Hepatocyte (in vitro differentiated cells): ENCODE measurements around the gene IFT27. TPM values are rescaled to one million over a fixed set of nuclear protein-coding genes. Genes with fewer than 3 reads are reported as not detected.

Experiments
- DNase-seq: peaks from one replicate; pipeline ENCODE4 v3.0.0-alpha.2; 2016; ENCODE audit warnings: low spot score
- H2AFZ ChIP-seq: fragments of 200-600 bp; sonication (generic); 2 replicates; pipeline ENCODE4 v1.6.0; 2016; ENCODE audit warnings: antibody characterized with exemption, mild to moderate bottlenecking
- H3K27ac ChIP-seq: fragments of 200-600 bp; sonication (generic); 2 replicates; pipeline ENCODE4 v1.5.1; 2016; ENCODE audit warnings: mild to moderate bottlenecking
- H3K27me3 ChIP-seq: fragments of 200-600 bp; sonication (generic); 2 replicates; pipeline ENCODE4 v1.6.1; 2016
- H3K36me3 ChIP-seq: fragments of 200-600 bp; sonication (generic); replicated peaks from 2 replicates; pipeline ENCODE4 v1.5.1; 2016; ENCODE audit warnings: low read depth; ENCODE audit not compliant: insufficient read depth
- H3K4me1 ChIP-seq: fragments of 200-600 bp; sonication (generic); 2 replicates; pipeline ENCODE4 v1.5.1; 2016; ENCODE audit warnings: mild to moderate bottlenecking, moderate library complexity; ENCODE audit not compliant: insufficient read depth
- H3K4me2 ChIP-seq: fragments of 200-600 bp; sonication (generic); 2 replicates; pipeline ENCODE4 v1.6.0; 2016
- H3K4me3 ChIP-seq: fragments of 200-600 bp; sonication (generic); 2 replicates; pipeline ENCODE4 v1.5.1; 2016; ENCODE audit warnings: mild to moderate bottlenecking
- H3K79me2 ChIP-seq: fragments of 200-600 bp; sonication (generic); 2 replicates; pipeline ENCODE4 v1.6.0; 2017; ENCODE audit warnings: mild to moderate bottlenecking
- H3K9me2 ChIP-seq: fragments of 200-600 bp; sonication (generic); replicated peaks from 2 replicates; pipeline ENCODE4 v1.6.0; 2017; ENCODE audit warnings: mild to moderate bottlenecking; ENCODE audit not compliant: insufficient read depth
- H3K9me3 ChIP-seq: fragments of 200-600 bp; sonication (generic); 2 replicates; pipeline ENCODE4 v1.5.1; 2016; ENCODE audit warnings: low read depth, mild to moderate bottlenecking
- H4K20me1 ChIP-seq: fragments of 200-600 bp; sonication (generic); 2 replicates; pipeline ENCODE4 v1.6.0; 2016; ENCODE audit warnings: mild to moderate bottlenecking; ENCODE audit not compliant: insufficient read depth, poor library complexity, severe bottlenecking
- EZH2 ChIP-seq: fragments of 200-600 bp; sonication (generic); IDR thresholded peaks from 2 replicates; pipeline ENCODE4 v1.6.1; 2016; ENCODE audit warnings: antibody characterized with exemption, mild to moderate bottlenecking, borderline replicate concordance
- EZH2phosphoT487 ChIP-seq: fragments of 200-600 bp; sonication (generic); IDR thresholded peaks from one replicate; pipeline ENCODE4 v1.6.1; 2018; ENCODE audit warnings: antibody characterized with exemption, mild to moderate bottlenecking, low read depth, moderate library complexity; ENCODE audit not compliant: unreplicated experiment, severe bottlenecking
- WGBS: methylation state at CpG from one replicate; pipeline ENCODE4 v1.1.6; 2016; ENCODE audit warnings: low lambda C conversion rate; ENCODE audit errors: missing lambda C conversion rate; 5-methylcytosine and 5-hydroxymethylcytosine counted together
- polyA plus RNA-seq: library from polyadenylated mRNA; unstranded; fragments of >200 nt; fragmentation: Nextera tagmentation; extraction: Ambion mirVana; gene quantifications from 2 replicates; pipeline ENCODE4 v1.2.1, GENCODE V29; 2016
- total RNA-seq: library from RNA; depleted of rRNA; stranded (reverse); fragments of >200 nt; gene quantifications from 2 replicates; pipeline ENCODE4 v1.2.3, GENCODE V29; 2014
- TF ChIP-seq, protein P1 (sequence below): fragments of 200-600 bp; sonication (generic); IDR thresholded peaks from 2 replicates; pipeline ENCODE4 v1.5.1; 2016; ENCODE audit warnings: antibody characterized with exemption, mild to moderate bottlenecking; ENCODE audit not compliant: poor library complexity

The IFT27 gene
- total and polyA plus RNA-seq, 2 experiments from 2014 or later: 15.3 to 25.3 TPM

DNA sequence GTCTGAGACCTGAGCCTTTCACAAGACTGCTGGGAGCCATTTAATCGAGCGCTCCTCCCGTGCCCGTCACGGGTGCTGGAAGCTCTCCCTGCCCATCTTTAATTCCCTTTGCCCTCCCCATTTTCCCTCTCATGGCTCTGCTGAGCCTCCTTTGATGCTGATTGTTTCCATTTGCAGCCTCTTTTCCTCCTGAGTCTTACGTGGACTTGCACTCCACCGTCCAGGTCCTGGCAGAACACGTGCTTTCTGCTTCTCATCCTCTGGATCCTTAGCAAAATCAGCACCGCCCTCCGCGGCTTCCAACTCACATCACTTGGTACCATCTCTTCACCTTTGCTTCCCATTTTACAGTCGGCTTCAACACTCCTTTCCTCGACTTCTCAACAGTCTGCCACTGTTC lies 7.3 kb downstream of the IFT27 start:
- H3K27ac ChIP-seq: no peak overlapping the region
- no peaks in the 10 kb centered on the region for H3K27me3 ChIP-seq
- WGBS: 94% methylated on average over 13 of the region's 13 CpGs
- no peak overlapping the region for H3K4me3 ChIP-seq
- H3K9me3 ChIP-seq: no peaks in the 10 kb centered on the region
- H4K20me1 ChIP-seq: no peaks in the 10 kb centered on the region
- no peaks in the 10 kb centered on the region for H3K79me2 ChIP-seq
- no peak overlapping the region for H2AFZ ChIP-seq
- TF ChIP-seq, protein P1, sequence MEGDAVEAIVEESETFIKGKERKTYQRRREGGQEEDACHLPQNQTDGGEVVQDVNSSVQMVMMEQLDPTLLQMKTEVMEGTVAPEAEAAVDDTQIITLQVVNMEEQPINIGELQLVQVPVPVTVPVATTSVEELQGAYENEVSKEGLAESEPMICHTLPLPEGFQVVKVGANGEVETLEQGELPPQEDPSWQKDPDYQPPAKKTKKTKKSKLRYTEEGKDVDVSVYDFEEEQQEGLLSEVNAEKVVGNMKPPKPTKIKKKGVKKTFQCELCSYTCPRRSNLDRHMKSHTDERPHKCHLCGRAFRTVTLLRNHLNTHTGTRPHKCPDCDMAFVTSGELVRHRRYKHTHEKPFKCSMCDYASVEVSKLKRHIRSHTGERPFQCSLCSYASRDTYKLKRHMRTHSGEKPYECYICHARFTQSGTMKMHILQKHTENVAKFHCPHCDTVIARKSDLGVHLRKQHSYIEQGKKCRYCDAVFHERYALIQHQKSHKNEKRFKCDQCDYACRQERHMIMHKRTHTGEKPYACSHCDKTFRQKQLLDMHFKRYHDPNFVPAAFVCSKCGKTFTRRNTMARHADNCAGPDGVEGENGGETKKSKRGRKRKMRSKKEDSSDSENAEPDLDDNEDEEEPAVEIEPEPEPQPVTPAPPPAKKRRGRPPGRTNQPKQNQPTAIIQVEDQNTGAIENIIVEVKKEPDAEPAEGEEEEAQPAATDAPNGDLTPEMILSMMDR: no peak
- TF ChIP-seq EZH2phosphoT487 (no peak), EZH2 (no peak)
- no peak overlapping the region for H3K4me2 ChIP-seq
- no peaks in the 10 kb centered on the region for H3K9me2 ChIP-seq
- no peaks in the 10 kb centered on the region for H3K36me3 ChIP-seq
- H3K4me1 ChIP-seq: no peaks in the 10 kb centered on the region
- no peak for DNase-seq

DNA sequence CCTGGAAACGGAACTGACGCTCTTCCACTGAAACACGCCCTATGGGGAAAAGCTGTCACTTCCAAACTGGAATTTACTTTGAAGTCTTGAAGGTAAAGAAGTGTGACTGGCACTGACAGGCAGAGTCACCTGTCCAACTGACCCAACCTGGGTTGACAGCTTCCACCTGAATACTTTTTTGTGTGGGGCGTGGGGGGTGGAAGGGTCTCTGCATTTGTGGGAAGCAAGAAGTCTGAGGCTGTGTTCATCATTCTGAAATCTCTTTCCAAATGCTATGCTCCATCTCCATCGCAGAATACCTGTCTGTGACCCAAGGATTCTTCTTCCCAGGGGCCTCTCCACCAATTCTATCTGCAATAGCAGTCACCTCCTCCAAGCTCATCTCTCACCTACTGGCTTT lies 7.8 kb downstream of the IFT27 start:
- no peak overlapping the region for H3K27ac ChIP-seq
- 89% methylated on average over 5 of the region's 5 CpGs for WGBS
- H3K9me3 ChIP-seq: no peaks in the 10 kb centered on the region
- H3K4me1 ChIP-seq: no peaks in the 10 kb centered on the region
- no peak overlapping the region for H3K4me3 ChIP-seq
- no peak overlapping the region for H2AFZ ChIP-seq
- no peaks in the 10 kb centered on the region for H3K79me2 ChIP-seq
- no peaks in the 10 kb centered on the region for H3K9me2 ChIP-seq
- TF ChIP-seq, protein P1: no peak
- no peak for TF ChIP-seq EZH2
- TF ChIP-seq EZH2phosphoT487: no peak
- H3K27me3 ChIP-seq: no peaks in the 10 kb centered on the region
- no peaks in the 10 kb centered on the region for H4K20me1 ChIP-seq
- H3K4me2 ChIP-seq: no peak overlapping the region
- no peaks in the 10 kb centered on the region for H3K36me3 ChIP-seq
- DNase-seq: no peak

DNA sequence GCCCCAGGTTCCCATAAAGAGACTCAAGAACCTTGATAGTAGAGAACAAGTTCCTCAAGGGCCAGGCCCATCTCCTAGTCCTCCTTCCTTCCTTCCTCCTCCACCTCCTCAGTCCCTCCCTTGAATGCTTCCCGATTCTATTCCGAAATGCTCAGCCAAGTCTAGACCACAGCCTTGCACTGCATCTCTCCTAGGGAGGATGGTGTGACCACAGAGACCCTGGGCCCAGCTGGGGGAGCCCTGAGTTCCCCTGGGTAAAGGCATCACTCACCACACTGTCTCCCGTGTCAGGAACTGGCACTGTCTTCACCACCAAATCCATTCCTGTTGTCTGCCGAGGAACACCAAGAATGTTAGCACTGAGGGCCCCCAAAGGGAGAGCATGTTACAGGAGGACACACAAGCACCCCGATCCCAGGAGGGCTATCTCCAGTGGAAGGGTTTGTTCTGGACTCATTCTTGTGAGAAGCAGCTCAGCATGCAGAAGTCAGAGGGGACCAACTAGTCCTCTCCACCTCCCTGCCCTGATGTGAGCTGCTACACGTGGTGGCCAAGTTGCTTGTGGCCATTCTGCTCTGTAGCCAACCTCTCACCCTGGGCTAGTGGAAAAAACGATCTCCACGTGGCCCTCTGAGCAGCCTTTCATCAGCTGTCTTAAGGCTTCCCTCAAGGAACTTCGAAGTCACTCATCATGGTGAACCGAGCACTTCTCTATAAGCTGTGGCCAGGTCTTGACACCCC lies 8.7 kb downstream of the IFT27 start:
- Histone ChIP-seq H3K27me3 (no peaks in the 10 kb centered on the region), H3K36me3 (no peaks in the 10 kb centered on the region)

More for the DNA sequence above, 8.7 kb downstream of the IFT27 start:
- no peaks in the 10 kb centered on the region for H4K20me1 ChIP-seq
- TF ChIP-seq EZH2phosphoT487 (no peak), EZH2 (no peak)
- TF ChIP-seq, protein P1: no peak
- no peaks in the 10 kb centered on the region for H3K9me3 ChIP-seq
- no peaks in the 10 kb centered on the region for H3K79me2 ChIP-seq
- H3K4me2 ChIP-seq: no peak overlapping the region
- no peak overlapping the region for H3K4me3 ChIP-seq
- peaks cover 3% of the 10 kb centered on the region for H3K4me1 ChIP-seq
- no peaks in the 10 kb centered on the region for H3K9me2 ChIP-seq
- no peak overlapping the region for H2AFZ ChIP-seq
- DNase-seq: no peak
- whole genome bisulfite sequencing: 90% methylated on average over 10 of the region's 10 CpGs
- H3K27ac ChIP-seq: no peak overlapping the region
